KMS-11 (cell line): ENCODE data around the gene MAGI2.

ENCODE experiments used
- H2AFZ ChIP-seq: fragments of 200-600 bp; sonication (generic); 2 replicates; pipeline ENCODE4 v1.6.1; 2016; ENCODE audit warnings: antibody characterized with exemption, mixed run types, low read depth
- H3K27ac ChIP-seq: fragments of 200-600 bp; sonication (generic); 2 replicates; pipeline ENCODE4 v1.6.1; 2016; ENCODE audit warnings: mild to moderate bottlenecking, mixed run types
- H3K27me3 ChIP-seq: fragments of 200-600 bp; sonication (generic); 2 replicates; pipeline ENCODE4 v1.6.1; 2017; ENCODE audit warnings: mild to moderate bottlenecking, low read depth, mixed run types, moderate library complexity; ENCODE audit not compliant: insufficient read depth
- H3K36me3 ChIP-seq: fragments of 200-600 bp; sonication (generic); 2 replicates; pipeline ENCODE4 v1.6.1; 2017; ENCODE audit warnings: mild to moderate bottlenecking, mixed run types; ENCODE audit not compliant: insufficient read depth
- H3K4me1 ChIP-seq: fragments of 200-600 bp; sonication (generic); 2 replicates; pipeline ENCODE4 v1.6.1; 2016; ENCODE audit warnings: mild to moderate bottlenecking, low read depth, mixed run types; ENCODE audit not compliant: poor library complexity, severe bottlenecking
- H3K4me2 ChIP-seq: fragments of 200-600 bp; sonication (generic); 2 replicates; pipeline ENCODE4 v1.7.0; 2016; ENCODE audit warnings: mild to moderate bottlenecking, mixed run types
- H3K4me3 ChIP-seq: fragments of 200-600 bp; sonication (generic); IDR thresholded peaks from 2 replicates; pipeline ENCODE4 v1.6.1; 2017; ENCODE audit warnings: low read depth, low read length, mixed read lengths; ENCODE audit not compliant: insufficient read depth
- H3K79me2 ChIP-seq: fragments of 200-600 bp; sonication (generic); 2 replicates; pipeline ENCODE4 v1.6.1; 2016; ENCODE audit warnings: low read depth, mixed run types; ENCODE audit not compliant: insufficient read depth
- H3K9ac ChIP-seq: fragments of 200-600 bp; sonication (generic); 2 replicates; pipeline ENCODE4 v1.6.1; 2016; ENCODE audit warnings: mild to moderate bottlenecking, mixed run types
- H4K20me1 ChIP-seq: fragments of 200-600 bp; sonication (generic); 2 replicates; pipeline ENCODE4 v1.6.1; 2016; ENCODE audit warnings: mild to moderate bottlenecking, mixed run types; ENCODE audit not compliant: insufficient read depth
- TF ChIP-seq, protein P1 (sequence below): fragments of 200-600 bp; sonication (generic); conservative IDR thresholded peaks from 2 replicates; pipeline ENCODE4 v1.6.1; 2017; ENCODE audit warnings: low read depth, mild to moderate bottlenecking, antibody characterized with exemption, low read length, moderate library complexity, mixed read lengths

MAGI2 gene

DNA sequence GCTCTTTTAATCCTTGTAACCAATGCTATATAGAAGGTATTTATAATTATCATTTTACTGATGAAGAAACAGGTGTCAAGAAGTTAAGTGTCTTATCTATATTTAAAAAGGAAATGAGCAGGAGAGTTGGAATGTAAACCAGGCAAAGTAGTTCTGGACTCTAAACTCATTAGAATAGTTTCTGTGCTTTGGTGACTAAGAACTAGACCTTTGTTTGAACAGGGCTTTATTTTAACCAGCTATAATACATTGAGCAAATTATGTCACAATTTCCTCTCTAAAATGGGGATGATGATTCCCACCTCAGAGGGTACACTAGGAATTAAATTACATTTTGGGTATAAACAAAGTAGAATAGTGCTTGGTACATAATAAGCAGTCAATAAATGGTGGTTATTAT is 236.0 kb downstream of the MAGI2 start:
- H3K4me1 ChIP-seq: no peaks in the 10 kb centered on the region
- no peak overlapping the region for H2AFZ ChIP-seq
- H3K36me3 ChIP-seq: no peaks in the 10 kb centered on the region
- TF ChIP-seq, protein P1, sequence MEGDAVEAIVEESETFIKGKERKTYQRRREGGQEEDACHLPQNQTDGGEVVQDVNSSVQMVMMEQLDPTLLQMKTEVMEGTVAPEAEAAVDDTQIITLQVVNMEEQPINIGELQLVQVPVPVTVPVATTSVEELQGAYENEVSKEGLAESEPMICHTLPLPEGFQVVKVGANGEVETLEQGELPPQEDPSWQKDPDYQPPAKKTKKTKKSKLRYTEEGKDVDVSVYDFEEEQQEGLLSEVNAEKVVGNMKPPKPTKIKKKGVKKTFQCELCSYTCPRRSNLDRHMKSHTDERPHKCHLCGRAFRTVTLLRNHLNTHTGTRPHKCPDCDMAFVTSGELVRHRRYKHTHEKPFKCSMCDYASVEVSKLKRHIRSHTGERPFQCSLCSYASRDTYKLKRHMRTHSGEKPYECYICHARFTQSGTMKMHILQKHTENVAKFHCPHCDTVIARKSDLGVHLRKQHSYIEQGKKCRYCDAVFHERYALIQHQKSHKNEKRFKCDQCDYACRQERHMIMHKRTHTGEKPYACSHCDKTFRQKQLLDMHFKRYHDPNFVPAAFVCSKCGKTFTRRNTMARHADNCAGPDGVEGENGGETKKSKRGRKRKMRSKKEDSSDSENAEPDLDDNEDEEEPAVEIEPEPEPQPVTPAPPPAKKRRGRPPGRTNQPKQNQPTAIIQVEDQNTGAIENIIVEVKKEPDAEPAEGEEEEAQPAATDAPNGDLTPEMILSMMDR: no peak
- H3K27me3 ChIP-seq: no peaks in the 10 kb centered on the region
- no peak overlapping the region for H3K4me2 ChIP-seq
- no peak overlapping the region for H3K27ac ChIP-seq
- no peak overlapping the region for H3K9ac ChIP-seq
- H3K79me2 ChIP-seq: no peaks in the 10 kb centered on the region
- no peaks in the 10 kb centered on the region for H4K20me1 ChIP-seq
- no peak overlapping the region for H3K4me3 ChIP-seq

DNA sequence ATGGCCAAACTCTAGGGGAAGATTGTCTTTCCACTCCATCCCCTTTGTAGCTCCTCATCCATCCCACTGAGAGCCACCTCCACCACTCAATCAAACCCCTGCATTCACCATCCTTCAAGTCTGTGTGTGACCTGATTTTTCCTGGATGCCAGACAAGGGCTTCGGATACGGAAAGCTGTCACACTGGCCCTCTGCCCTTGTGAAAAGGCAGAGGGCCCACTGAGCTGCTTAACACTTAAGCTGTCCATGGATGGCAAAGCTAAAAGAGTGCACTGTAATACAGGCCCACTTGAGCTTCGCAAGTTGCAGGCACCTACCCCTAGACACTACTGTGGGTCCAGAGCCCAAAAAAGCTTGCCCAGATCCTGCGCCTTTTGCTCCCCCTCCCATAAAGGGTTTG is 237.2 kb downstream of the MAGI2 start:
- peaks cover 8% of the 10 kb centered on the region for H3K4me1 ChIP-seq
- TF ChIP-seq, protein P1: no peak
- no peak overlapping the region for H3K27ac ChIP-seq
- H2AFZ ChIP-seq: no peak overlapping the region
- H3K36me3 ChIP-seq: no peaks in the 10 kb centered on the region
- no peaks in the 10 kb centered on the region for H4K20me1 ChIP-seq
- no peak overlapping the region for H3K4me3 ChIP-seq
- no peaks in the 10 kb centered on the region for H3K27me3 ChIP-seq
- no peak overlapping the region for H3K9ac ChIP-seq
- H3K79me2 ChIP-seq: no peaks in the 10 kb centered on the region
- no peak overlapping the region for H3K4me2 ChIP-seq

DNA sequence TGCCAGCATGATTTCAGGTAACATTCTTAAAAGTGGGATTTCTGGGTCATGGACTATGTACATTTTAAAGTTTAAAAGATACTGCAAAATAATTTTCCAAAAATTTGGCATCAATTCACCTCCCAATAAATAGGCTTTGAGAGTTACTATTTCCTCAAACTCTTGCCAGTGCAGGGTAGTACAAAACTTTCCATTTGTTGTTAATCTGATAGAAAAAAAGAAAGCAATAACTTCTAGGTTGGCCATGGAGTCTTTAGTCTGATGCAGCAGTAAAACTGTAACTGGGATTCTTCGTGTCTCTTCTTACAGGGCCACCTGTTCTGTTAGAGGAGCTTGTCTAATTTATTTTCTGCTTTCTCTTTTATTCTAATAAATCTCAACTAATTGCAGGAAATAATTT is 241.1 kb downstream of the MAGI2 start:
- H3K27me3 ChIP-seq: no peaks in the 10 kb centered on the region
- H3K4me2 ChIP-seq: no peak overlapping the region
- H3K4me1 ChIP-seq: peaks cover 8% of the 10 kb centered on the region
- TF ChIP-seq, protein P1: no peak
- no peak overlapping the region for H3K4me3 ChIP-seq
- no peak overlapping the region for H3K9ac ChIP-seq
- no peaks in the 10 kb centered on the region for H4K20me1 ChIP-seq
- no peaks in the 10 kb centered on the region for H3K79me2 ChIP-seq
- no peak overlapping the region for H3K27ac ChIP-seq
- no peaks in the 10 kb centered on the region for H3K36me3 ChIP-seq
- H2AFZ ChIP-seq: no peak overlapping the region

DNA sequence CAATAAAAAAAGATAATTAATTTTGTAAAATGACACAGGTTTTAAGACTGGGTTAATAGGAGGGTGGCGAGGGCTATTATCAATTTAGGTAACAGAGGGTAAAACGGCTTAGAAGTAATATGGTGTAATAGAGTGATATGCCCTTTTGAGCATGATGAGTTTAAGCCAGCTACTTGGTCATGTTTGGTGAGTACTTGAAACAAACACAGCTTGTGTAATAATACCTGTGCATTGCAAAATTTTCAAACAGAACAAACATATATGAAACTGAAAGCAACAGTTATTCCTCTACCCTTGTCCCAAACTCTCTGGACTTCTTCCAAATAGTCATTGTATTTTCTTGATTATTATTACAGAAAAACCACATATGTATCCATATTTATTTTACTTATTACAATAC is 241.7 kb downstream of the MAGI2 start:
- Histone ChIP-seq H3K27me3 (no peaks in the 10 kb centered on the region), H3K27ac (no peak overlapping the region), H3K9ac (no peak overlapping the region), H3K79me2 (no peaks in the 10 kb centered on the region), H3K4me3 (no peak overlapping the region), H3K4me1 (peaks cover 8% of the 10 kb centered on the region), H3K36me3 (no peaks in the 10 kb centered on the region), H4K20me1 (no peaks in the 10 kb centered on the region), H2AFZ (no peak overlapping the region), H3K4me2 (no peak overlapping the region; the same call in 1 of the 2 replicates)
- TF ChIP-seq, protein P1: no peak
